PC-3 (cell line): ENCODE results near the gene ARID5B. TPM values are rescaled to one million over a fixed set of nuclear protein-coding genes. Genes with fewer than 3 reads are reported as not detected.

Source experiments
- ATAC-seq: fragments of 200-7000 bp; cut with Tn5 transposase; 2 replicates; pipeline ENCODE4 v1.9.1; 2020; ENCODE audit warnings: mild to moderate bottlenecking, moderate library complexity
- BruUV-seq: library from RNA; stranded (reverse); fragments of 400-500 nt; replicated peaks from 2 replicates; lab custom pipeline; 2021; lab: Mats Ljungman, UMichigan
- CTCF ChIA-PET: fragments of 300-600 bp; sonication (Branson Sonifier 250); formaldehyde crosslinking; loops from one replicate; lab custom pipeline; 2022; ENCODE audit warnings: antibody characterized with exemption; lab: Charles Lee
- POLR2A ChIA-PET: fragments of 300-600 bp; sonication (Branson Sonifier 250); formaldehyde crosslinking; loops from one replicate; lab custom pipeline; 2022; ENCODE audit warnings: antibody characterized with exemption; ENCODE audit not compliant: unreplicated experiment; lab: Charles Lee
- DNase-seq: peaks from one replicate; pipeline ENCODE4 v3.0.0-alpha.2; 2015
- H2AFZ ChIP-seq: fragments of 300-600 bp; sonication (generic); 2 replicates; pipeline ENCODE4 v1.6.0; 2016; ENCODE audit warnings: antibody characterized with exemption, low read length
- H3F3A ChIP-seq: fragments of 300-600 bp; sonication (generic); one replicate; pipeline ENCODE4 v1.6.0; 2017; ENCODE audit warnings: antibody characterized with exemption, low read length, control low read depth, mild to moderate bottlenecking; ENCODE audit not compliant: unreplicated experiment
- H3K27ac ChIP-seq: fragments of 300-600 bp; sonication (generic); 2 replicates; pipeline ENCODE4 v1.5.1; 2016; ENCODE audit warnings: mild to moderate bottlenecking, low read length
- H3K27me3 ChIP-seq: fragments of 300-600 bp; sonication (generic); 2 replicates; pipeline ENCODE4 v1.6.1; 2016; ENCODE audit warnings: low read length, mixed read lengths
- H3K36me3 ChIP-seq: fragments of 300-600 bp; sonication (generic); 2 replicates; pipeline ENCODE4 v1.6.1; 2016; ENCODE audit warnings: low read depth, mixed run types, low read length, mixed read lengths
- H3K4me1 ChIP-seq: fragments of 300-600 bp; sonication (generic); 2 replicates; pipeline ENCODE4 v1.5.1; 2016; ENCODE audit warnings: low read length; ENCODE audit not compliant: insufficient read depth
- H3K4me2 ChIP-seq: fragments of 300-600 bp; sonication (generic); 2 replicates; pipeline ENCODE4 v1.6.0; 2016; ENCODE audit warnings: low read length
- H3K4me3 ChIP-seq: fragments of 300-600 bp; sonication (generic); 2 replicates; pipeline ENCODE4 v1.5.1; 2016; ENCODE audit warnings: mild to moderate bottlenecking, low read length, mixed read lengths
- H3K79me2 ChIP-seq: fragments of 300-600 bp; sonication (generic); 2 replicates; pipeline ENCODE4 v1.6.1; 2017; ENCODE audit warnings: low read length, mixed read lengths
- H3K9ac ChIP-seq: fragments of 300-600 bp; sonication (generic); 2 replicates; pipeline ENCODE4 v1.6.0; 2016; ENCODE audit warnings: mild to moderate bottlenecking, low read length
- H3K9me2 ChIP-seq: fragments of 300-600 bp; sonication (generic); replicated peaks from 2 replicates; pipeline ENCODE4 v1.6.1; 2016; ENCODE audit warnings: mixed run types, low read length, mixed read lengths
- H3K9me3 ChIP-seq: fragments of 300-600 bp; sonication (generic); 2 replicates; pipeline ENCODE4 v1.6.1; 2016; ENCODE audit warnings: low read length, mixed read lengths
- H4K20me1 ChIP-seq: fragments of 300-600 bp; sonication (generic); 2 replicates; pipeline ENCODE4 v1.6.1; 2016; ENCODE audit warnings: low read length, mixed read lengths
- EZH2 ChIP-seq: fragments of 300-600 bp; sonication (generic); IDR thresholded peaks from one replicate; pipeline ENCODE4 v1.6.1; 2017; ENCODE audit warnings: antibody characterized with exemption, mild to moderate bottlenecking, low read length; ENCODE audit not compliant: unreplicated experiment
- EZH2phosphoT487 ChIP-seq: fragments of 300-600 bp; sonication (generic); IDR thresholded peaks from 2 replicates; pipeline ENCODE4 v1.6.1; 2018; ENCODE audit warnings: mild to moderate bottlenecking, antibody characterized with exemption, low read length, borderline replicate concordance
- intact Hi-C: fragments of 100-400 bp; cut with micrococcal nuclease; formaldehyde crosslinking; loops from 2 replicates; pipeline ENCODE4 v1.9.0; 2023
- total RNA-seq: library from RNA; depleted of rRNA; stranded (reverse); fragments of >200 nt; gene quantifications from 2 replicates; pipeline ENCODE4 v1.2.3, GENCODE V29; 2014
- TF ChIP-seq, protein P1 (sequence below): fragments of 300-600 bp; sonication (generic); conservative IDR thresholded peaks from 2 replicates; pipeline ENCODE4 v1.5.1; 2017; ENCODE audit warnings: antibody characterized with exemption, low read depth, mild to moderate bottlenecking, low read length

ARID5B gene
- total RNA-seq, 1 experiment from 2014 or later = 26.4 TPM

DNA sequence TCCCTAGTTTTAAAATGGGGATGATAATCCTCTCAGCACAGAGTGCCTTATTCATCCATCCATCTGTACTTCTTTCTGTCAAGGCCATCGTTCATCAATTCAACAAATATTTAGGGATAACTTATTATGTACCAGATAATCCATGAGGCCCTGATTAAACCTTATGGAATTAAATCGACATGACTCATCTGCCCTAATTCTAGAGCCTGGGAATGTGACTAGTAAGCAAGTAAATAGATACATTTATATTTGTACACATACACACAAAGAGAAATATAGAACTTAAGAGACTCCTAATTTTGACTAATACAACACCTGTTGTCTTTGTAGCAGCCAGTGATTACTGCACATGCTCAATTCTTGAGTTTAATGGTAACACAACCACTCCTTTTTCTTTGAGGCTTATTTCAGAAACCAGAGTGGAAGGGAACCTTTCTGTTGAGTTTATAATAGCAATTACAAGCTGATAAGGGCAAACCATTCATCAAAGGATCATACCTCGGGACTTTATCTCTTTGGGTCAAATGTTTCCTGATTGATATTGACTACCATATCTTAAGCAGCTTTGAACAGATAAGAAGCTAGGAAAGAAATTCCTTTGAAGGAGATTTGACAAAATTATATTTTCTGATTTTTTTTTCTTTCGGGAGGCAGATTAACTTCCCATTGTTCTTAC, 122.7 kb downstream of the ARID5B start:
- POLR2A ChIA-PET = interaction anchor here (0.6 kb wide), 1 partner anchor 1027 kb away, joined by 3 read pairs; no protein-coding TSS in a partner anchor

DNA sequence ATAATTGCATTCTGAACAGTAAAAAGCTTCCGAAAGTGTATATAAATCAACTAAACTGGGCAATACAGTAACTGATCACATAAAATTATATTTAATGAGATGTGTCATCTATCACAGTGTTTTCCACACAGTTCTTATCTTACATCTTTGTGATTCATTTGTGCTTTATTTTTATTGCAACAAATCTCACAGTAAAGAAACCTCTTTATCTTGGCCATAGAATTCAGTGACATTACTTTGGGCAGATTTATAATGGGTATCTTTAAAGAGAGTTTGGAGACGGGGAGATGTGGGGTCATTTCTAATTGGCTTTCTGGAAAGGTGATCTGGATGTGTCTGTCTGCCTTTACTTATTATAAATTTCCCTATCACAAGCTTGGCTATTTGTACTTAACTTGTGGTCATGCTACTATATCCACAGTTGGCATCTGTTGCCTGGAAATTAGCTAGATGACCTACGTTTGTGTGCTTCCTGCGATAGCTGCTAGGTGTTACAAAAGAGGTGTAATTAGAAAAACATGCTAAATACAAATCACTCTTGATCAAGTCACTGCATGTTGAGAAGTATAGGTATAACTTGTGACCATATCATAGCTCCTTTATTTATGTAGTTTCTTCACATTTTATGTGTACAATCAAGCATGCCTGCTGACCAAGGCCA, 123.8 kb downstream of the ARID5B start:
- BruUV-seq = no TSS peak
- Histone ChIP-seq H3K27me3 (no peaks in the 10 kb centered on the region), H3K27ac (peak overlapping the region; percentile 86), H3K36me3 (no peaks in the 10 kb centered on the region), H3K9me3 (no peaks in the 10 kb centered on the region), H3K4me3 (no peak overlapping the region), H3K79me2 (peaks cover 4% of the 10 kb centered on the region; the same call in 1 of the 2 replicates), H3K9me2 (no peaks in the 10 kb centered on the region), H2AFZ (no peak overlapping the region), H3F3A (peaks cover 24% of the 10 kb centered on the region), H4K20me1 (no peaks in the 10 kb centered on the region), H3K9ac (peak overlapping the region; percentile 21; the same call in 1 of the 2 replicates), H3K4me1 (peaks cover 71% of the 10 kb centered on the region), H3K4me2 (peak overlapping the region; percentile 46)
- ATAC-seq (peak; percentile 3), DNase-seq (peak; percentile 90)
- TF ChIP-seq, protein P1, sequence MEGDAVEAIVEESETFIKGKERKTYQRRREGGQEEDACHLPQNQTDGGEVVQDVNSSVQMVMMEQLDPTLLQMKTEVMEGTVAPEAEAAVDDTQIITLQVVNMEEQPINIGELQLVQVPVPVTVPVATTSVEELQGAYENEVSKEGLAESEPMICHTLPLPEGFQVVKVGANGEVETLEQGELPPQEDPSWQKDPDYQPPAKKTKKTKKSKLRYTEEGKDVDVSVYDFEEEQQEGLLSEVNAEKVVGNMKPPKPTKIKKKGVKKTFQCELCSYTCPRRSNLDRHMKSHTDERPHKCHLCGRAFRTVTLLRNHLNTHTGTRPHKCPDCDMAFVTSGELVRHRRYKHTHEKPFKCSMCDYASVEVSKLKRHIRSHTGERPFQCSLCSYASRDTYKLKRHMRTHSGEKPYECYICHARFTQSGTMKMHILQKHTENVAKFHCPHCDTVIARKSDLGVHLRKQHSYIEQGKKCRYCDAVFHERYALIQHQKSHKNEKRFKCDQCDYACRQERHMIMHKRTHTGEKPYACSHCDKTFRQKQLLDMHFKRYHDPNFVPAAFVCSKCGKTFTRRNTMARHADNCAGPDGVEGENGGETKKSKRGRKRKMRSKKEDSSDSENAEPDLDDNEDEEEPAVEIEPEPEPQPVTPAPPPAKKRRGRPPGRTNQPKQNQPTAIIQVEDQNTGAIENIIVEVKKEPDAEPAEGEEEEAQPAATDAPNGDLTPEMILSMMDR = no peak
- TF ChIP-seq EZH2phosphoT487 (no peak), EZH2 (no peak)
- CTCF ChIA-PET = interaction anchor here (0.6 to 1.9 kb wide), 6 partner anchors 13 to 861 kb away, joined by 5 to 9 read pairs (median 8); no protein-coding TSS in a partner anchor
- intact Hi-C loops = loop anchor here (10.0 kb wide), 1 partner anchor 550 kb away; no protein-coding TSS in a partner anchor
- POLR2A ChIA-PET = interaction anchor here (0.6 to 1.1 kb wide), 3 partner anchors 20 to 264 kb away, joined by 3 to 7 read pairs (median 4); no protein-coding TSS in a partner anchor

More for the DNA sequence above, 122.7 kb downstream of the ARID5B start:
- BruUV-seq = no TSS peak
- no peaks in the 10 kb centered on the region for H3K9me3 ChIP-seq
- H3K79me2 ChIP-seq = peaks cover 4% of the 10 kb centered on the region; the same call in 1 of the 2 replicates
- TF ChIP-seq EZH2 = no peak
- TF ChIP-seq, protein P1 = no peak
- no peak for TF ChIP-seq EZH2phosphoT487
- H4K20me1 ChIP-seq = no peaks in the 10 kb centered on the region
- no peak overlapping the region; the same call in 1 of the 2 replicates for H3K9ac ChIP-seq
- H3K27ac ChIP-seq = peak overlapping the region; percentile 22
- ATAC-seq (no peak), DNase-seq (peak; percentile 90)
- peaks cover 20% of the 10 kb centered on the region for H3F3A ChIP-seq
- H3K4me1 ChIP-seq = peaks cover 66% of the 10 kb centered on the region
- CTCF ChIA-PET = interaction anchor here (0.7 to 0.9 kb wide), 2 partner anchors 120 to 122 kb away, joined by 4 to 6 read pairs; no protein-coding TSS in a partner anchor
- peak overlapping the region; percentile 46 for H3K4me2 ChIP-seq
- H3K9me2 ChIP-seq = no peaks in the 10 kb centered on the region
- no peak overlapping the region for H3K4me3 ChIP-seq
- no peak overlapping the region for H2AFZ ChIP-seq
- H3K27me3 ChIP-seq = no peaks in the 10 kb centered on the region
- no peaks in the 10 kb centered on the region for H3K36me3 ChIP-seq
- intact Hi-C loops = loop anchor here (10.0 kb wide), 1 partner anchor 549 kb away; no protein-coding TSS in a partner anchor
